ENCODE results near the gene LCP1.

LCP1 gene

DNA sequence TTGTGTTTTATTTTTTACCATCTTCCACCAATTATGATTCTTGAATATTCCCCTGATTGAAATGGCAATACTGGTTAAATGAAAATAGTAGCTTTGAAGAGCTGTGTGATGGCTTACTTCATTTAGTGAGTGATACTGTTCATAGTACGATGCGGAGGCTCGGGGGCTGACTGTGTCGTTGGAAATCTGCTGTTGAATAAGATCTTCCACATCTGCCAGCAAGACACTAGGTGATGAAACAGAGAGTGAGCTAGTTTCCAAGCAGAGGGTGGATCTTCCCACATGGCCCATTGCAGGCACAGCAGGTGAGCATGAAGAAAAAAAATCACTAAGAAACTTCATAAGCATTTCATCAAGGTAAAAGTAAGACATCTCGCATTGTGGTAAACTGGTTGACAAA is 99.7 kb downstream of the LCP1 start:
- Histone ChIP-seq H3K27ac (no peak overlapping the region), H3K79me2 (no peaks in the 10 kb centered on the region), H2AFZ (no peak overlapping the region), H3K4me1 (no peaks in the 10 kb centered on the region), H3K9me3 (ENCODE audit: control insufficient read depth, low read length) (no peaks in the 10 kb centered on the region), H3K4me2 (ENCODE audit: low read length) (no peak overlapping the region), H3K4me3 (ENCODE audit: low read depth, low read length) (no peak overlapping the region), H3K9ac (no peak overlapping the region), H3K36me3 (ENCODE audit: control insufficient read depth, insufficient read depth, low read length) (no peaks in the 10 kb centered on the region), H3K27me3 (ENCODE audit: control insufficient read depth, insufficient read depth, low read length) (no peaks in the 10 kb centered on the region)
- TF ChIP-seq, protein P1, sequence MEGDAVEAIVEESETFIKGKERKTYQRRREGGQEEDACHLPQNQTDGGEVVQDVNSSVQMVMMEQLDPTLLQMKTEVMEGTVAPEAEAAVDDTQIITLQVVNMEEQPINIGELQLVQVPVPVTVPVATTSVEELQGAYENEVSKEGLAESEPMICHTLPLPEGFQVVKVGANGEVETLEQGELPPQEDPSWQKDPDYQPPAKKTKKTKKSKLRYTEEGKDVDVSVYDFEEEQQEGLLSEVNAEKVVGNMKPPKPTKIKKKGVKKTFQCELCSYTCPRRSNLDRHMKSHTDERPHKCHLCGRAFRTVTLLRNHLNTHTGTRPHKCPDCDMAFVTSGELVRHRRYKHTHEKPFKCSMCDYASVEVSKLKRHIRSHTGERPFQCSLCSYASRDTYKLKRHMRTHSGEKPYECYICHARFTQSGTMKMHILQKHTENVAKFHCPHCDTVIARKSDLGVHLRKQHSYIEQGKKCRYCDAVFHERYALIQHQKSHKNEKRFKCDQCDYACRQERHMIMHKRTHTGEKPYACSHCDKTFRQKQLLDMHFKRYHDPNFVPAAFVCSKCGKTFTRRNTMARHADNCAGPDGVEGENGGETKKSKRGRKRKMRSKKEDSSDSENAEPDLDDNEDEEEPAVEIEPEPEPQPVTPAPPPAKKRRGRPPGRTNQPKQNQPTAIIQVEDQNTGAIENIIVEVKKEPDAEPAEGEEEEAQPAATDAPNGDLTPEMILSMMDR (IDR thresholded peaks at IDR 0.05): no peak

DNA sequence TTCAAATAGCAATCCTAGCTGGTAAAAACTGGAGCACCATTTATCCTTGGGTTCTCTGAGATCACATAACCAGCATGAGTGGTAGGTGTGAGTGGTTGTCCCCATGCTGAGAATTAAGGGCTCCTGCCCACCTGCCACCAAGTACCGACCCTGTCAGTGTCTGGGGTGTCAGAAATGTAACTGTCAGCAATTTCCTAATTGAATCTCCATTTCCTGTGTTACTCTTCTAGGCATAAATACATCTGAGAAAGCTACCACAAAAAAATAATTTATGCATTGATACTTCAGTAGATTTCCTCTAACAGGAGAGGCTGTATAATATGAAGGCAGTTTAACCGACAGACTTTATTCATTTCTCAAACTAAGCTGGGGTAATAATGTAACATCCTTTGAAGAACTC is 102.2 kb downstream of the LCP1 start:
- Histone ChIP-seq H3K9ac (no peak overlapping the region), H3K4me2 (ENCODE audit: low read length) (no peak overlapping the region), H3K36me3 (ENCODE audit: control insufficient read depth, insufficient read depth, low read length) (no peaks in the 10 kb centered on the region), H3K27ac (no peak overlapping the region), H3K27me3 (ENCODE audit: control insufficient read depth, insufficient read depth, low read length) (no peaks in the 10 kb centered on the region), H2AFZ (no peak overlapping the region), H3K9me3 (ENCODE audit: control insufficient read depth, low read length) (no peaks in the 10 kb centered on the region), H3K4me1 (no peaks in the 10 kb centered on the region), H3K79me2 (no peaks in the 10 kb centered on the region), H3K4me3 (ENCODE audit: low read depth, low read length) (no peak overlapping the region)
- TF ChIP-seq, protein P1 (IDR thresholded peaks at IDR 0.05): no peak

DNA sequence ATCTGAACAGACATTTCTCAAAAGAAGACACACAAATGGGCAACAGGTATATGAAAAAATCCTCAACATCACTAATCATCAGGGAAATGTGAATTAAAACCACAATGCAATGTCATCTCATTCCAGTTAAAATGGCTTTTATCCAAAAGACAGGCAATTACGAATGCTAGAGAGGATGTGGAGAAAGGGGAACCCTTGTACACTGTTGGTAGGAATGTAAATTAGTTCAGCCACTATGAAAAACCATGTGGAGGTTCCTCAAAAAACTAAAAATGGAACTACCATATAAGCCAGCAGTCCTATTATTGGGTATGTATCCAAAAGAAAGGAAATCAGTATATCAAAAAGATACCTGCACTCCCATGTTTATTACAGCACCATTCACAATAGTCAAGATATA is 104.7 kb downstream of the LCP1 start:
- Histone ChIP-seq H3K4me2 (ENCODE audit: low read length) (no peak overlapping the region), H3K27me3 (ENCODE audit: control insufficient read depth, insufficient read depth, low read length) (no peaks in the 10 kb centered on the region), H3K4me3 (ENCODE audit: low read depth, low read length) (no peak overlapping the region), H3K27ac (no peak overlapping the region), H3K4me1 (no peaks in the 10 kb centered on the region), H3K79me2 (no peaks in the 10 kb centered on the region), H3K36me3 (ENCODE audit: control insufficient read depth, insufficient read depth, low read length) (no peaks in the 10 kb centered on the region), H3K9me3 (ENCODE audit: control insufficient read depth, low read length) (no peaks in the 10 kb centered on the region), H3K9ac (no peak overlapping the region), H2AFZ (no peak overlapping the region)
- TF ChIP-seq, protein P1 (IDR thresholded peaks at IDR 0.05): no peak

- Histone ChIP-seq H2AFZ (no peak overlapping the region), H3K79me2 (no peaks in the 10 kb centered on the region), H3K27ac (no peak overlapping the region), H3K4me1 (no peaks in the 10 kb centered on the region), H3K9ac (no peak overlapping the region), H3K9me3 (ENCODE audit: control insufficient read depth, low read length) (no peaks in the 10 kb centered on the region), H3K4me3 (ENCODE audit: low read depth, low read length) (no peak overlapping the region), H3K4me2 (ENCODE audit: low read length) (no peak overlapping the region), H3K36me3 (ENCODE audit: control insufficient read depth, insufficient read depth, low read length) (no peaks in the 10 kb centered on the region), H3K27me3 (ENCODE audit: control insufficient read depth, insufficient read depth, low read length) (no peaks in the 10 kb centered on the region)
- TF ChIP-seq, protein P1 (IDR thresholded peaks at IDR 0.05): no peak
Observed at GRCh38 chr13:46076827-46077226, 105.2 kb downstream of the LCP1 start.
